Measurements from ENCODE around the gene TPH1. TPM values are rescaled to one million over a fixed set of nuclear protein-coding genes. Genes with fewer than 3 reads are reported as not detected.

Gene TPH1
- total and polyA plus RNA-seq, 2 of the 8 experiments (the other 6 are each of a cell fraction or from before 2014, with no cell fraction given) = 0.09 to 0.22 TPM

DNA sequence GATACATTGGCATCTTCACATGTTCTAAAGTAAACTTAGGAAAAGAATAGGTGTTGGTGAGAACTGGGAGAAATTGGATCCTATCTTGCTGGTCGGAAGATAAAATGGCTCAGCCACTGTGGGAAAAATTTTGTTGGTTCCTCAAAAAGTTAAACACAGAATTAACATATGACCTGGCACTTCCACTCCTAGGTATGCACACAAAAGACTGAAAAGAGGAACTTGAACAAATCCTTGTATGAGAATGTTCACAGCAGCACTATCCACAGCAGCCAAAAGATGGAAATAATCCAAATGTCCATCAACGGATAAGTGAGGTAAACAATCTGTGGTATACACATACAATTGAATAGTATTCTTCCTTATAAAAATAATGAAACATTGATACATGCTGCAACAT is 4.8 kb upstream of the TPH1 start:
- POLR2A ChIA-PET (ENCODE audit: partially characterized antibody) = no interaction called here
- Histone ChIP-seq H4K5ac (ENCODE audit: insufficient read length, low read depth, low read length) (no peak overlapping the region), H3K18ac (ENCODE audit: extremely low read depth, low read length) (no peak overlapping the region), H3K36me3 (ENCODE audit: control insufficient read depth in 2 of 4, insufficient read depth in 4 of 4, low read length in 3 of 4) (no peaks in the 10 kb centered on the region), H3K79me2 (ENCODE audit: control insufficient read depth in 1 of 2, insufficient read depth in 2 of 2, low read length in 2 of 2) (no peaks in the 10 kb centered on the region), H3K23ac (ENCODE audit: insufficient read length) (no peak overlapping the region), H3K4me3 (ENCODE audit: extremely low read depth in 1 of 4, insufficient read depth in 2 of 4, low read depth in 3 of 4, low read length in 4 of 4) (no peak overlapping the region), H3K4ac (replicated peaks; ENCODE audit: insufficient read length, low read depth, low read length) (no peak overlapping the region), H3K4me1 (replicated peaks in 1 of 4; ENCODE audit: control insufficient read depth in 3 of 4, insufficient read depth in 4 of 4, low read length in 3 of 4) (peaks cover 0 to 1% (median under 1%) of the 10 kb centered on the region in 4 experiments; a peak in 2 of 7 replicates), H2AK5ac (ENCODE audit: low read depth, low read length) (no peak overlapping the region), H3K14ac (ENCODE audit: insufficient read length) (no peak overlapping the region), H3K27me3 (replicated peaks in 1 of 4; ENCODE audit: control insufficient read depth in 3 of 4, extremely low read depth in 1 of 4, insufficient read depth in 3 of 4, low read length in 3 of 4) (peaks cover 1 to 15% (median 8%) of the 10 kb centered on the region in 4 experiments), H2BK15ac (ENCODE audit: low read length) (no peak overlapping the region), H3K27ac (ENCODE audit: low read depth, low read length) (no peak overlapping the region), H3K56ac (replicated peaks; ENCODE audit: insufficient read length, low read depth, low read length) (no peak overlapping the region), H2AFZ (ENCODE audit: low read length) (no peak overlapping the region), H2BK12ac (ENCODE audit: low read depth, low read length) (no peak overlapping the region), H2BK120ac (replicated peaks; ENCODE audit: low read depth, low read length) (no peak overlapping the region), H2BK5ac (ENCODE audit: low read depth, low read length) (no peak overlapping the region), H3K79me1 (ENCODE audit: low read depth, low read length) (no peaks in the 10 kb centered on the region), H2BK20ac (ENCODE audit: low read length) (no peak overlapping the region), H4K20me1 (replicated peaks in 1 of 2; ENCODE audit: control insufficient read depth in 1 of 2, insufficient read depth in 2 of 2, low read length in 2 of 2) (no peaks in the 10 kb centered on the region), H4K8ac (ENCODE audit: extremely low read depth, insufficient read depth, low read length) (no peak overlapping the region), H3K9ac (replicated peaks in 1 of 4; ENCODE audit: extremely low read depth in 1 of 4, low read depth in 3 of 4, low read length in 3 of 4) (no peak overlapping the region), H3K23me2 (ENCODE audit: low read depth, low read length) (peaks cover 6% of the 10 kb centered on the region; the same call in 1 of the 2 replicates), H3K9me3 (ENCODE audit: insufficient read depth in 2 of 2, low read depth in 1 of 2, low read length in 1 of 2) (no peaks in the 10 kb centered on the region), H3K4me2 (ENCODE audit: insufficient read depth in 1 of 2, low read depth in 2 of 2, low read length in 2 of 2) (no peak overlapping the region), H4K91ac (replicated peaks; ENCODE audit: insufficient read length, low read length) (no peak overlapping the region)
- CTCF ChIA-PET (ENCODE audit: partially characterized antibody) = no interaction called here
- 83% methylated on average over 2 of the region's 2 CpGs; no CpG with 5 or more reads in 1 of the 2 experiments for WGBS, 2 experiments (ENCODE audit: extremely low coverage in 1 of 2, insufficient coverage in 1 of 2, insufficient read length in 1 of 2, insufficient replicate concordance in 2 of 2, low coverage in 1 of 2, low lambda C conversion rate in 2 of 2, missing lambda C conversion rate in 1 of 2)
- TF ChIP-seq SIX5 (IDR thresholded peaks at IDR 0.05; ENCODE audit: low read depth, low read length) = no peak
- no peak for TF ChIP-seq GTF2F1 (IDR thresholded peaks at IDR 0.05; ENCODE audit: borderline replicate concordance, low read depth, low read length)
- no peak for TF ChIP-seq FOSL1 (IDR thresholded peaks at IDR 0.05; ENCODE audit: insufficient read depth, low read depth, low read length)
- TF ChIP-seq CTBP2 (IDR thresholded peaks at IDR 0.05; ENCODE audit: borderline replicate concordance, insufficient read depth, insufficient read length, low read length) = no peak
- no peak for TF ChIP-seq CBX5 (IDR thresholded peaks at IDR 0.05; ENCODE audit: low read depth, low read length)
- TF ChIP-seq POU5F1 (IDR thresholded peaks at IDR 0.05; ENCODE audit: low read depth, low read length) = no peak
- TF ChIP-seq, protein P1, sequence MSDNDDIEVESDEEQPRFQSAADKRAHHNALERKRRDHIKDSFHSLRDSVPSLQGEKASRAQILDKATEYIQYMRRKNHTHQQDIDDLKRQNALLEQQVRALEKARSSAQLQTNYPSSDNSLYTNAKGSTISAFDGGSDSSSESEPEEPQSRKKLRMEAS (IDR thresholded peaks at IDR 0.05) = no peak
- TF ChIP-seq TBP (IDR thresholded peaks at IDR 0.05; ENCODE audit: low read depth, low read length) = no peak
- TF ChIP-seq JUN (IDR thresholded peaks at IDR 0.05; ENCODE audit: low read depth, low read length) = no peak
- no peak for TF ChIP-seq CHD1 (IDR thresholded peaks at IDR 0.05; ENCODE audit: low read depth, low read length)
- no peak for TF ChIP-seq PHF8 (conservative IDR thresholded peaks at IDR 0.05; ENCODE audit: low read depth, low read length)
- TF ChIP-seq CBX8 (IDR thresholded peaks at IDR 0.05; ENCODE audit: borderline replicate concordance, low read depth, low read length) = no peak
- TF ChIP-seq HDAC6 (IDR thresholded peaks at IDR 0.05; ENCODE audit: low read depth, low read length) = no peak
- DNase-seq (ENCODE audit: low read depth in 1 of 2, low spot score in 2 of 2) (no peak), FAIRE-seq (no peak)
